ENCODE results near the gene APOE.
"Not testable (repeated sequence)": the region's sequence is repeated elsewhere in the genome, so short reads cannot be mapped to it uniquely, and the experiment has no call there.

DNA sequence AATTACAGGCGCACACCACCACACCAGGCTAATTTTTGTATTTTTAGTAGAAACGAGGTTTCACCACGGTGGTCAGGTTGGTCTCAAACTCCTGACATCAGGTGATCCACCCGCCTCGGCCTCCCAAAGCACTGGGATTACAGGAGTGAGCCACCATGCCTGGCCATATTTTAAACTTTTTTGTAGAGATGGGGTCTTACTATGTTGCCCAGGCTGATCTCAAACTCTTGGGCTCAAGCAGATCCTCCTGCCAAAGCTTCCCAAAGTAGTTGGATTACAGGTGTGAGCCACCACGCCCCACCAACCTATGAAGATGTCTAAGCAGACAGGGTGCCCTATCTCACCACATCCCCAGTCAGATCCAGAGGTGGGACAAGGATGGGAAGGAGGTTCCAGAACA, 6.3 kb downstream of the APOE start:
- TF ChIP-seq, protein P1, sequence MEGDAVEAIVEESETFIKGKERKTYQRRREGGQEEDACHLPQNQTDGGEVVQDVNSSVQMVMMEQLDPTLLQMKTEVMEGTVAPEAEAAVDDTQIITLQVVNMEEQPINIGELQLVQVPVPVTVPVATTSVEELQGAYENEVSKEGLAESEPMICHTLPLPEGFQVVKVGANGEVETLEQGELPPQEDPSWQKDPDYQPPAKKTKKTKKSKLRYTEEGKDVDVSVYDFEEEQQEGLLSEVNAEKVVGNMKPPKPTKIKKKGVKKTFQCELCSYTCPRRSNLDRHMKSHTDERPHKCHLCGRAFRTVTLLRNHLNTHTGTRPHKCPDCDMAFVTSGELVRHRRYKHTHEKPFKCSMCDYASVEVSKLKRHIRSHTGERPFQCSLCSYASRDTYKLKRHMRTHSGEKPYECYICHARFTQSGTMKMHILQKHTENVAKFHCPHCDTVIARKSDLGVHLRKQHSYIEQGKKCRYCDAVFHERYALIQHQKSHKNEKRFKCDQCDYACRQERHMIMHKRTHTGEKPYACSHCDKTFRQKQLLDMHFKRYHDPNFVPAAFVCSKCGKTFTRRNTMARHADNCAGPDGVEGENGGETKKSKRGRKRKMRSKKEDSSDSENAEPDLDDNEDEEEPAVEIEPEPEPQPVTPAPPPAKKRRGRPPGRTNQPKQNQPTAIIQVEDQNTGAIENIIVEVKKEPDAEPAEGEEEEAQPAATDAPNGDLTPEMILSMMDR (IDR thresholded peaks at IDR 0.05): not testable (repeated sequence)
- not testable (repeated sequence) for TF ChIP-seq POLR2A (IDR thresholded peaks at IDR 0.05)

All from body of pancreas (tissue), 4 donors.